ENCODE data around the gene SLC35B3. TPM values are rescaled to one million over a fixed set of nuclear protein-coding genes. Genes with fewer than 3 reads are reported as not detected.
A peak's percentile ranks its signal among the peaks of the same experiment; 100 is the strongest.
"Not testable (repeated sequence)": the region's sequence is repeated elsewhere in the genome, so short reads cannot be mapped to it uniquely, and the experiment has no call there.

Gene SLC35B3
- total and polyA plus RNA-seq, 2 donors (not counting 1 experiment from before 2014, with no cell fraction given) = 19.0 to 42.1 TPM

GRCh38 chr6:8434727-8435092 lies 635 bp downstream of the SLC35B3 start:
- H3K27me3 ChIP-seq (ENCODE audit: control insufficient read depth, insufficient read depth, low read length) = no peaks in the 10 kb centered on the region
- no peak for TF ChIP-seq CTCF (conservative IDR thresholded peaks at IDR 0.05 in 1 of 2, IDR thresholded peaks at IDR 0.05 in 1 of 2; ENCODE audit: low read depth in 1 of 2, low read length in 2 of 2)
- TF ChIP-seq EZH2 (IDR thresholded peaks at IDR 0.05; ENCODE audit: low read length, missing control alignments) = no peak

GRCh38 chr6:8432614-8433013 lies 2.7 kb downstream of the SLC35B3 start:
- Histone ChIP-seq H3K9ac (ENCODE audit: insufficient read depth, low read length) (no peak overlapping the region), H3K79me2 (ENCODE audit: control insufficient read depth, insufficient read depth, low read length) (peaks cover 40% of the 10 kb centered on the region), H3K9me3 (ENCODE audit: control insufficient read depth, insufficient read depth, low read depth, low read length) (no peaks in the 10 kb centered on the region), H2AFZ (ENCODE audit: low read length) (no peak overlapping the region), H3K36me3 (ENCODE audit: control insufficient read depth, insufficient read depth, low read length) (peaks cover 1% of the 10 kb centered on the region), H3K4me2 (ENCODE audit: extremely low read depth, insufficient read depth, low read length) (peak overlapping the region; percentile 91), H3K27ac (ENCODE audit: insufficient read depth, low read length) (no peak overlapping the region), H3K4me1 (ENCODE audit: control insufficient read depth, extremely low read depth, insufficient read depth, low read length) (peaks cover 2% of the 10 kb centered on the region), H4K20me1 (ENCODE audit: control insufficient read depth, extremely low read depth, insufficient read depth, low read length) (no peaks in the 10 kb centered on the region), H3K4me3 (replicated peaks in 1 of 4; ENCODE audit: control extremely low read depth in 1 of 4, insufficient read depth in 1 of 4, low read depth in 3 of 4, low read length in 4 of 4) (peak overlapping the region in 3 of 4 experiments; percentile 13 to 97 (median 49)), H3K27me3 (ENCODE audit: control insufficient read depth, insufficient read depth, low read length) (no peaks in the 10 kb centered on the region)
- peak in 1 of 2 donors; percentile 17 for DNase-seq (ENCODE audit: low read depth in 2 of 2)
- TF ChIP-seq EZH2 (IDR thresholded peaks at IDR 0.05; ENCODE audit: low read length, missing control alignments) (no peak), CTCF (conservative IDR thresholded peaks at IDR 0.05 in 1 of 2, IDR thresholded peaks at IDR 0.05 in 1 of 2; ENCODE audit: low read depth in 1 of 2, low read length in 2 of 2) (no peak)

More at GRCh38 chr6:8434727-8435092, 635 bp downstream of the SLC35B3 start:
- H3K9ac ChIP-seq (ENCODE audit: insufficient read depth, low read length) = peak overlapping the region; percentile 97
- DNase-seq (ENCODE audit: low read depth in 2 of 2) = no peak
- H4K20me1 ChIP-seq (ENCODE audit: control insufficient read depth, extremely low read depth, insufficient read depth, low read length) = no peaks in the 10 kb centered on the region
- peaks cover 40% of the 10 kb centered on the region for H3K79me2 ChIP-seq (ENCODE audit: control insufficient read depth, insufficient read depth, low read length)
- peaks cover 2% of the 10 kb centered on the region for H3K4me1 ChIP-seq (ENCODE audit: control insufficient read depth, extremely low read depth, insufficient read depth, low read length)
- peak overlapping the region; percentile 91 for H3K4me2 ChIP-seq (ENCODE audit: extremely low read depth, insufficient read depth, low read length)
- H3K27ac ChIP-seq (ENCODE audit: insufficient read depth, low read length) = peak overlapping the region; percentile 99
- H3K36me3 ChIP-seq (ENCODE audit: control insufficient read depth, insufficient read depth, low read length) = peaks cover 1% of the 10 kb centered on the region
- H2AFZ ChIP-seq (ENCODE audit: low read length) = peak overlapping the region; percentile 99
- peak overlapping the region; percentile 86 to 100 (median 98) for H3K4me3 ChIP-seq (replicated peaks in 1 of 4; ENCODE audit: control extremely low read depth in 1 of 4, insufficient read depth in 1 of 4, low read depth in 3 of 4, low read length in 4 of 4)
- no peaks in the 10 kb centered on the region for H3K9me3 ChIP-seq (ENCODE audit: control insufficient read depth, insufficient read depth, low read depth, low read length)

DNA sequence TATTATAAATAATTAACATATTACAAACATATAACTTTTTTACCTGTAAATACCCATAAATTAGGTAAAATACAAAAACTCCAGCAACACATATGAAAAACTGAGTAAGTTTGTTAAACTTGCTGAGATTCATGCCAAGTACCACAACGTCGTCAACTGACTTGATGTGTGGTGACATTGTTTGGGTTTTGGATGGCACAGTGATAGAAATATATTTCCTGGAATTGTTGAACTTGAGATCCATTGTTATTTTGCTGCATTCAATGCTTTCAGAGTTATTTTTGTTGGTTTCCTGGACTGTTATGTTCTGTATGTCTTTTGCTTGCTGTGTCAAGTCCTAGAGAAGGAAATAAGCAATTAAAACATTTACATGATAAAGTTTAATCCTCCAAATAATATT lies 5.5 kb downstream of the SLC35B3 start:
- TF ChIP-seq EZH2 (IDR thresholded peaks at IDR 0.05; ENCODE audit: low read length, missing control alignments) (no peak), CTCF (conservative IDR thresholded peaks at IDR 0.05 in 1 of 2, IDR thresholded peaks at IDR 0.05 in 1 of 2; ENCODE audit: low read depth in 1 of 2, low read length in 2 of 2) (no peak)
- Histone ChIP-seq H3K79me2 (ENCODE audit: control insufficient read depth, insufficient read depth, low read length) (peaks cover 35% of the 10 kb centered on the region), H3K9ac (ENCODE audit: insufficient read depth, low read length) (no peak overlapping the region), H3K36me3 (ENCODE audit: control insufficient read depth, insufficient read depth, low read length) (peaks cover 3% of the 10 kb centered on the region), H3K4me1 (ENCODE audit: control insufficient read depth, extremely low read depth, insufficient read depth, low read length) (no peaks in the 10 kb centered on the region), H3K27ac (ENCODE audit: insufficient read depth, low read length) (no peak overlapping the region), H4K20me1 (ENCODE audit: control insufficient read depth, extremely low read depth, insufficient read depth, low read length) (no peaks in the 10 kb centered on the region), H3K27me3 (ENCODE audit: control insufficient read depth, insufficient read depth, low read length) (no peaks in the 10 kb centered on the region), H3K4me2 (ENCODE audit: extremely low read depth, insufficient read depth, low read length) (no peak overlapping the region), H2AFZ (ENCODE audit: low read length) (no peak overlapping the region), H3K4me3 (replicated peaks in 1 of 4; ENCODE audit: control extremely low read depth in 1 of 4, insufficient read depth in 1 of 4, low read depth in 3 of 4, low read length in 4 of 4) (no peak overlapping the region), H3K9me3 (ENCODE audit: control insufficient read depth, insufficient read depth, low read depth, low read length) (no peaks in the 10 kb centered on the region)
- no peak for DNase-seq (ENCODE audit: low read depth in 2 of 2)

- H3K79me2 ChIP-seq (ENCODE audit: control insufficient read depth, insufficient read depth, low read length); H3K27ac ChIP-seq (ENCODE audit: insufficient read depth, low read length); H3K9ac ChIP-seq (ENCODE audit: insufficient read depth, low read length); H3K9me3 ChIP-seq (ENCODE audit: control insufficient read depth, insufficient read depth, low read depth, low read length); DNase-seq (ENCODE audit: low read depth in 2 of 2); H3K27me3 ChIP-seq (ENCODE audit: control insufficient read depth, insufficient read depth, low read length); H2AFZ ChIP-seq (ENCODE audit: low read length); H3K4me1 ChIP-seq (ENCODE audit: control insufficient read depth, extremely low read depth, insufficient read depth, low read length); H3K4me3 ChIP-seq (replicated peaks in 1 of 4; ENCODE audit: control extremely low read depth in 1 of 4, insufficient read depth in 1 of 4, low read depth in 3 of 4, low read length in 4 of 4); H3K4me2 ChIP-seq (ENCODE audit: extremely low read depth, insufficient read depth, low read length); H4K20me1 ChIP-seq (ENCODE audit: control insufficient read depth, extremely low read depth, insufficient read depth, low read length); H3K36me3 ChIP-seq (ENCODE audit: control insufficient read depth, insufficient read depth, low read length): not testable (repeated sequence)
Observed at GRCh38 chr6:8426544-8426943, 8.8 kb downstream of the SLC35B3 start.

Measured in fibroblast of lung (primary cell).